ENCODE results near the gene FMN1.

Gene FMN1

DNA sequence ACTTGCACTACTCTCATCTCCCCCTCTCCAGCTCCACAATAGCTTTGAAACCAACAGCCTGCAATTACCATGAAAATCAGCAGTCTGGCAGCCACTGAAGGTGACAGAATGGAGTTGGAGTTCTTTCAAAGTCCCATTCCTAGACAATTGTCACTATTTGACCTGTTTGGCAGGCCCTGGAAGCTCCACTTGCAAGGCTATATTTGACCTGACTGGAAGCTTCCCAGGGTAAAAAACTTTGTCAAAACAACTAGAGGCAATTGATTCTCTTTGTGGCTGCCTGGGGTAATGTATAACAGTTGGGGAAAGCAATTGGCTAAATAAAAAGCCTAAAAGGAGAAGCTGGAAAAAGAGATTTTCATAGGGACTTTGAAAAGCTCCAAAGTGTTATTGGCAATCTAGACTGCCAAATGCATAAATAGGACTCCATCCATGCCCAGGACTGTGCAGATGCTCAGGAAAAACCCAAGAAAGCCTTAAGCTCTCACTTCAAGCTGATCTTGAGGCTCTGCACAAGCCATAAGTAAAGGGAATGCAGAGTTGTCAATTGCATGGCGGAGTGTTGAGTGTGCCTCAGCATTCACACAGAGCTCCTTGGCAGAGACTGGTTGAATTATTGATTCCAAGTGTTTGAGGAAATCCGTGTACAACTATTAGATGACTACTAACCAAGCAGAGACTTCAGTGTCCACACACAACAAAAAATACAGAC, 458.4 kb downstream of the FMN1 start:
- TF ChIP-seq GATA3 (IDR thresholded peaks at IDR 0.05; ENCODE audit: low read depth, low read length) (no peak), GATA2 (IDR thresholded peaks at IDR 0.05; ENCODE audit: low read depth, low read length) (no peak)

GRCh38 chr15:32733281-32733680, 461.2 kb downstream of the FMN1 start:
- TF ChIP-seq GATA3 (IDR thresholded peaks at IDR 0.05; ENCODE audit: low read depth, low read length) (no peak), GATA2 (IDR thresholded peaks at IDR 0.05; ENCODE audit: low read depth, low read length) (no peak)

GRCh38 chr15:32732574-32733157, 461.8 kb downstream of the FMN1 start:
- TF ChIP-seq GATA2 (IDR thresholded peaks at IDR 0.05; ENCODE audit: low read depth, low read length): no peak

GRCh38 chr15:32730677-32731654, 463.5 kb downstream of the FMN1 start:
- no peak for TF ChIP-seq GATA3 (IDR thresholded peaks at IDR 0.05; ENCODE audit: low read depth, low read length)
- TF ChIP-seq GATA2 (IDR thresholded peaks at IDR 0.05; ENCODE audit: low read depth, low read length): no peak

DNA sequence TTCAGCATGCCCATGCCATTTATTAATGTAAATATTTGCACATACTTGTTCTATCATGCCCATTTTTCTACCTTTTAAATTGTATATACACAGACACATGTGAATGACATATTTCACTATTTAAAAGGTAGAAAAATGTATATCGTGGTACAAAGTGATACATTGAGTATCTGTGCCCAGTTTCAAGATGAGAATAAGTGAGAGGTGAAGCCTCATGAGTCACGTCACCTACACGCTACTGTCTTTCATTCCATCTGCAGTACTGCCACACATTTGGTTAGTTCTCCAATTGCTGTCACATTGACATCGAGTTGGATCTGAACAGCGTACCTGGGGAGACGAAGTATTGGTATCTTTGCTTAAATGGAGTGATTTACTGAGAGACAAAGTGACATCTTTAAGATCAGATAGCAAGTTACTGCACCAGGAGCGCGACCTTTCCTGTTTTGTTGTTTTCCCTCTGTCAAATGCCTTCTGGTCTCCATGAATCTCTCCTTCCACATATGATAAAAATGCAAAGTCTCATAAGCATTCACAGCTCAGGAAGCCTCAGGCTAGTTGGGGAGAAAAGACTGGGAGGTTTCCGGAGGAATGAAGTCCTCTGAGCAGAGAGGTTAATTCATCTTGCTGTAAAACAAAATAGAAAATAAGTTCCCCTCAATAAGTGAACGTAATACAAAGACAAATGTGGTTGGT, 464.7 kb downstream of the FMN1 start:
- TF ChIP-seq GATA2 (IDR thresholded peaks at IDR 0.05; ENCODE audit: low read depth, low read length) (no peak), GATA3 (IDR thresholded peaks at IDR 0.05; ENCODE audit: low read depth, low read length) (no peak)

- TF ChIP-seq GATA3 (IDR thresholded peaks at IDR 0.05; ENCODE audit: low read depth, low read length) (no peak), GATA2 (IDR thresholded peaks at IDR 0.05; ENCODE audit: low read depth, low read length) (no peak)
Measured at GRCh38 chr15:32723171-32723948, 471.2 kb downstream of the FMN1 start.

GRCh38 chr15:32722136-32722535, 472.4 kb downstream of the FMN1 start:
- TF ChIP-seq GATA2 (IDR thresholded peaks at IDR 0.05; ENCODE audit: low read depth, low read length) (no peak), GATA3 (IDR thresholded peaks at IDR 0.05; ENCODE audit: low read depth, low read length) (no peak)

DNA sequence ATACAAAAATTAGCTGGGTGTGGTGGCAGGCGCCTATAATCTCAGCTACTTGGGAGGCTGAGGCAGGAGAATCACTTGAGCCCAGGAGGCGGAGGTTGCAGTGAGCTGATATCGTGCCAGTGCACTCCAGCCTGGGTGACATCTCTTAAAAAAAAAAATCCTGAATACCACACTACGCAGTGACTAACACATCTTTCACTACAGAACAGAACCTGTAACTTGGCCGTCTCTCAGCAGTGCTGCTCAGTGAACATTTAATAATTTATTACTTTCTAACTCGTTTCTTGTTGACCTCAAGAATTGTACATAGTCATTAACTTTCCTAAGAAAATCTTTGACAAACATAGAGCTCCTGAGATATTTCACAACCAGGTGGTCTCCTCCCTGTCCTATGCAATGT, 472.9 kb downstream of the FMN1 start:
- no peak for TF ChIP-seq GATA2 (IDR thresholded peaks at IDR 0.05; ENCODE audit: low read depth, low read length)
- TF ChIP-seq GATA3 (IDR thresholded peaks at IDR 0.05; ENCODE audit: low read depth, low read length): no peak

DNA sequence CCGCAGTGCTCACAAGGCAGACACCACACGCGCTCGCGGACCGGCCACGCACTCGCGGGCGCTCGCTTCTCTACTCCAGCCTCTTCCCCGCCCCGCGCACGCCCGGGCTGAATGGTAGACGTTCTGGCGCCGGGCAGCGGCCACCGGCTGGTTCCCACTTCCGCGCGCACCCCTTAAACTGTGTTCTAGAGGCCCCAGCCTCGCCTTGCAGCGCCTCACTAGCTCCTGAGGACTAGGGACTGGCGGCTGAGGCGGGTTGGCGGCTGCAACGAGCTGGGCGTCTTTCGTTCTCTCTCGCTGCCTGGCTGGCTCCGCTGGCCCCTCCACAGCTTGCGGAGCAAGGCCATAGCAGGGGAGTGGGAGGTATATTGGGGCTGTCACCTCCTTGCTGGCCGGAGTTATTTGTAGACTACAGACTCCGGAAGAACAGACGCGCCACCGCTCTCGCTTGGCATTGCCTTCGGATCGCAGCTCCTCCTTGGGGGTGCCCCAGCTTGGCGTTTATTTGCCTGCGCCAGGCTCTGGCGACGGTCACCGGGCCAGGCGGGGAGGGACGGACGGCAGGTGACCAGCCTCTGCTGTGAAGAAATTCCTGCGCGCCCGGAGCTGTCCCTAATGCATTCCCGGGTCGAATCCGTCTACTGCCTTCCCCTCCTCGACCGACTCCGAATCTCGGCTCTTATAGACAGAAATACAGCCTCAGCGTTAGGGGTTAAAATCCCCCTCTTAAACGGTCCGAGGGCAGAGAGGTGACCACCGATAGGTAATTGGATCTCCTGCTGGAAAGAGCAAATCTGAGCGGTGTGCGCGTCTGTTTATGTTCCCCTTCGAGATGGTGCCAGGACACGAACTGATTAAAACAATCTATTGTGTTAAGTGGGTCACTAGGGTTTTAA, 475.4 kb downstream of the FMN1 start:
- TF ChIP-seq GATA3 (IDR thresholded peaks at IDR 0.05; ENCODE audit: low read depth, low read length): no peak
- TF ChIP-seq GATA2 (IDR thresholded peaks at IDR 0.05; ENCODE audit: low read depth, low read length): no peak

GRCh38 chr15:32718227-32718820, 476.2 kb downstream of the FMN1 start:
- no peak for TF ChIP-seq GATA2 (IDR thresholded peaks at IDR 0.05; ENCODE audit: low read depth, low read length)
- TF ChIP-seq GATA3 (IDR thresholded peaks at IDR 0.05; ENCODE audit: low read depth, low read length): no peak

DNA sequence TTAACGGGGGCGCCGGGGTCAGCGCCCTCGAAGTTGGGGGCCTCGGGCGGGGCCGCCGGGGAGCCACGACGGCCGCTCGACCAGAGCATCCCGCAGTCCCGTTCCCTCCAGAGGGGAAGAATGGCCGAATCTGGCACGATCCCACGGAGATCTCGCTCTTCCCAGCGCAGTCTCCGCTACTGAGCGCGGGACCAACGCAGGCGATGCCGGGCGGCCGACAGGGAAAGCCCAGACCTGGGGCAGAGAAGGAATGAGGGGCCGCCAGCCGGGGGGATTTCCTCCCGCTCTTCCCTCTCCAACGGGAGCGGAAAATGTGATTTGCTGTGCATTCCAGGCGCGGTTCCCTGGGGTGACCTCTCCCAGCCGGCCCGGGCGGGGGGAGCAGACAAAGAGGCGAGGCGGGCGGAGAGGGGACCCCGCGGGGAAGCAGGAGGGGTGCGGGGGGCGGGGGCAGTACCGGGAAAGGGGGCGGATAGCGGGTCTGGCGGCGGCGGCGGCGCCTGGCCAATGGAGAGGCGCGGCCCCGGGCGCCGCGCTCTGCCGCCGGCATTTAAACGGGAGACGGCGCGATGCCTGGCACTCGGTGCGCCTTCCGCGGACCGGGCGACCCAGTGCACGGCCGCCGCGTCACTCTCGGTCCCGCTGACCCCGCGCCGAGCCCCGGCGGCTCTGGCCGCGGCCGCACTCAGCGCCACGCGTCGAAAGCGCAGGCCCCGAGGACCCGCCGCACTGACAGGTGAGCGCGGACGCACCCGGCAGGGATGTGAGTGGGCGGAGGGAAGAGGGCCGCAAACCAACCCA, 476.9 kb downstream of the FMN1 start, which contains the start of gene GREM1:
Gene GREM1 (plus strand): TSS at position 579 of the 801 bp plus-strand sequence. CDS start 12,687 bp downstream, outside the sequence.
- TF ChIP-seq GATA3 (IDR thresholded peaks at IDR 0.05; ENCODE audit: low read depth, low read length) (no peak), GATA2 (IDR thresholded peaks at IDR 0.05; ENCODE audit: low read depth, low read length) (no peak)

All from SH-SY5Y (cell line).